Smooth muscle cell of the brain vasculature (primary cell): ENCODE measurements around the gene TTPAL.

Source experiments
- DNase-seq: peaks from one replicate; pipeline ENCODE4 v3.0.0-alpha.2; 2012; ENCODE audit warnings: low read depth, low spot score

The TTPAL gene

DNA sequence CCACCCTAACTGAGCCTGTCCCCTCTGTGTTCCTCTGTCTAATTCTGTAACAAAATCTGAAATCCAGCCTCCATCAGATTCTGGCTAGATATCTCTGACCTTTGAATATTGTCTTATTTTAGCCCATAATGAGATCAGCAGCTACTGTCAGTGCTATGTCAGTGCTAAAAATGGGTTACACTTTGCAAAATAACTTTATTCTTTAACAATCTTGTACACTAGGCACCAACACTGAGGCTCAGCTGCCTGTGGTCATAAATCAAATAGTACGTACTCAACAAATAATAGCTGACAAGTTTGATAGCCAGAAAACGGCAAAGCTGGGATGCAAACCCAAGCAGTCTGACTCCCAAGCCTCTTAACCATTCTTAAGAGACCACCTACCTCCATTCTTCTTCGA is 22.1 kb downstream of the TTPAL start:
- no peak for DNase-seq

GRCh38 chr20:44500221-44500620 is 24.5 kb downstream of the TTPAL start:
- DNase-seq: no peak

GRCh38 chr20:44501448-44501847 is 25.8 kb downstream of the TTPAL start:
- DNase-seq: no peak

- DNase-seq: no peak
Measured at GRCh38 chr20:44502968-44503367, 27.3 kb downstream of the TTPAL start.

DNA sequence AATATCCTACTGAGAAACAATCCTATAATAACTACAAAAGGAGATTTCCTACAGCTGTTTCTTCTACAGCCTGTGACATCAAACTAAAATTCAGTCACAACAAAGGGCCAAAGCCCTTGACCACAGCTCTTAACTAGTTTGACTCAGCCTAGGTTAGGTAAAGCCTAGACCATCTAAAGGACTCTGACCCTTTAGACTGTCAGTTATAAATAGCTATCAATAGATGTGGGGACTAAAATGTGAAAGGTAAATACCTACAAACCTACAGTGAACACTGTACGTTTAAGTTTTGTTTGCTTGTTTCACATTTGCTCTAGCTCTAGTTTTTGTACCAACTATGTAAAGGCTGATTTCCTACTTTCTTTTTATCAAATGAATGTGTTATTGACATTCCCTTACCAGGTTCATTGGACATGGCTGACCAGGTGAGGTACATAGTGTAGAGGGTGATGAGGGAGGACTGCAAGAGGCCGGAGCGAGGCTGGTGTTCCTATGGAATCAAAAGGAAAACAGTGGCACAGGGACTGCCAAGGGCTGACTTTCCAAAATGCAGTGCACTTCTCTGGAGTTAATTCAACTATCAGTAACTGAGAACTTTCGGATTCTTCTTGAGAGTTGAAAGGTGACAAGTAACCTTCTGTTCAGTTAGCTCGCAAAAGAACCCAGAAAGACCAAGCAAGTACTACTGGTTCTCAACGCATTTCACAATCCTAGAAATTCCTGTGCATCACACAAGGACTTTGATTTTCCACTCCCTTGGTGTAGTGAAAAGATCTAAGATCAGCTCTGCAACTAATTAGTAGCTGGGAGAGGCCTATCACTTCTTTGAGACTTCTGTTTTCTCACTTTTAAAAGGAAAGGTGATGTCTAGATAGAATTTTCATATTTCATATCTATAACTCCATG is 29.0 kb downstream of the TTPAL start:
- DNase-seq: no peak

DNA sequence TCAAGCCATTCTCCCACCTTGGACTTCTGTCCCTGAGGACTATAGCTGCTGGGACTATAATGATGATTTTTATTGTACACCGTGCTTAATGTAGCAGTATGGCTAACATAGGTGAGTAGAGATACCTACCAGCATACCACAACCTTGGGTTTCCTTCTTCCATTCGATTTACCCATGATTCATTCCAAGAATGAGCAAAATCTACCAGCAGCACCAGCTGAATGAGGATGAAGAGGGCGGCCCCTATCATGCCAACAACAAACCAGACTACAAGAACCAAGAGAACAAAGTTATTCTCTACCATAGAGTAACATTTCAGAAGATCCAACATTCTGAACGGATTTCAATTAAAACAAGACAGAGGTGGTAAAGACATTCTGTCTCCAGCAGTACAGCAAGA is 34.1 kb downstream of the TTPAL start:
- no peak for DNase-seq

- DNase-seq: no peak
Measured at GRCh38 chr20:44513871-44514270, 38.2 kb downstream of the TTPAL start.

DNA sequence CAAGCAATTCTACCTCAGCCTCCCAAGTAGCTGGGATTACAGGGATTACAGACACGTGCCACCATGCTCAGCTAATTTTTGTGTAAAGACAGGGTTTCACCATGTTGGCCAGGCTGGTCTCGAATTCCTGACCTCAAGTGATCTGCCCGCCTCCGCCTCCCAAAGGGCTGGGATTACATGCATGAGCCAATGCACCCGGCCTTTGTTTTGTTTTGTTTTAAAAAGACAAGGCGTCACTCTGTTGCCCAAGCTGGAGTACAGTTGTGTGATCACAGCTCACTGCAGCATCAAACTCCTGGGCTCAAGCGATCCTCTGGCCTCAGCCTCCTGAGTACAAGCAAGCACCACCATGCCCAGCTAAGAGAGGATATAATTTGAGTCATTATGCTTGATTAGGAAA is 40.8 kb downstream of the TTPAL start:
- no peak for DNase-seq

- no peak for DNase-seq
Measured at GRCh38 chr20:44517454-44517853, 41.8 kb downstream of the TTPAL start.

DNA sequence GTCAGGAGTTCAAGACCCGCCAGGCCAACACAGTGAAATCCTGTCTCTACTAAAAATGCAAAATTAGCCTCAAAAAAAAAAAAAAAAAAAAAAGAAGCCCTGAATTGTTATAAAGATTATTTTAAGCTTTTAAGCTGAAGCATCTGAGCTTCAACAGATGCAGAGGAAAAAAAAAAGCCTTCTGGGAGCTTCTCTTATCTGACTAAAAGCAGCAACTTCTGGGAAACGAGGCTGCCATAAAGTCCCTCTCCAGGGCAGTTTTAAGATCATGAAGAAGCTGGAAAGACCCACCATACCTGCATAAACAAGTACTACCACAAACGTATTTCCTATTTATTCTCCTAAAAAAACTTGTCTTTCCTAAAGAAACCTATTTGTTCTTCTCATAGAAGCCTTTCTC is 42.6 kb downstream of the TTPAL start:
- no peak for DNase-seq

DNA sequence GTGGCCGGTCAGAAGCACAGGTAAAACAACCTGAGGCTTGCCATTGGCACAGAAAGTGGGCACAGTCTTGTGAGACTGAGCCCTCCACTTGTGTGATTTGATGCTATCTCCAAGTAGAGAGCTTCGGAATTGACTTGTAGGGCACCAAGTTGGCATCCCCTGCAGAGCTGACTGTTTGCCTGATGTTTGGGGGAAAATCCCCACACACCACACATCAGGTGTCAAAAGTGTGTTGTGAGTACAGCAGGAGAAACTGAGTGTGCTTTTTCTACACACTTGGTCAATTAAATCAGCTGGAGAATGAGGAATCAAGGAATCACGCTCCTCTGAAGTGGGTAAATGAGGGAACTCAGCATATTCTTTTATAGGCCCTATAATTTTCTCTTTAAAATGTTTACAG is 45.2 kb downstream of the TTPAL start:
- no peak for DNase-seq

- peak; percentile 88 for DNase-seq
Measured at GRCh38 chr20:44521484-44522481, 46.1 kb downstream of the TTPAL start, which contains the start of gene SERINC3. SERINC3 (minus strand) TSS chr20:44522070; CDS start chr20:44521951, 119 bp downstream.

DNA sequence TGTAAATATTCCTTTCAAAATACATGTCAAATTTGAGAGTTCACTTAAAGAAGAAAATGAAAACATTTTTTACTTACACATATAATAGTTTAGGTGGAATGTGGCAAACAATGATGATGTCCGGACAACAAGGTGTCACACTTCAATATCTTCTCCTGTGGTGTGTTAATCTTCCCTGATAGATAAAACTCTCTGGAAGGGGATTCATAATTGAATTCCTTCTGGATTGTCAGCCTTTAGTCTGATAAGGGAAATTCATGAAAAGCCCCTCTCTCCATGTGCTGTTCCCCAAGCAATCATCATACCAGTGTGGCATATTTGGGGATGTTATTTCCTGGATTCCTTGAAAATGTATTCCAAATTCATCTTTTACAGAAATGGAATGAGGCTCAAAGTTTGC is 47.2 kb downstream of the TTPAL start:
- no peak for DNase-seq

DNA sequence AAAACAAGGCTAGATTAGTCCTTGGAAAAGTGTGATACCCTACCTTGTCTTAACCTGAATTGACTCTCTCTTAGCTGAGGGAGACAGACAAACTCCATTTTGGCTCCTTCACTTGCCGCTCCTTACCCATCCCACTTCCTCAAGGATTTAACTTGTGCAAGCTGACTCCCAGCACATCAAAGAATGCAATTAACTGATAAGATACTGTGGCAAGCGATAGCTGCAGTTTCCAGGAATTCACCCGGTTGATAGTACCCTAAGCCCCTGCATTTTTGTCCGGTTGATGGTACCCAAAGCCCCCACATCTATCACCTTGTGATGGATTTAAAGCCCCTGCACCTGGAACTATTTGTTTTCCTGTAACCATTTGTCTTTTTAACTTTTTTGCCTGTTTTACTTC is 48.1 kb downstream of the TTPAL start:
- DNase-seq: no peak

- DNase-seq: no peak
Measured at GRCh38 chr20:44526129-44526528, 50.5 kb downstream of the TTPAL start.

DNA sequence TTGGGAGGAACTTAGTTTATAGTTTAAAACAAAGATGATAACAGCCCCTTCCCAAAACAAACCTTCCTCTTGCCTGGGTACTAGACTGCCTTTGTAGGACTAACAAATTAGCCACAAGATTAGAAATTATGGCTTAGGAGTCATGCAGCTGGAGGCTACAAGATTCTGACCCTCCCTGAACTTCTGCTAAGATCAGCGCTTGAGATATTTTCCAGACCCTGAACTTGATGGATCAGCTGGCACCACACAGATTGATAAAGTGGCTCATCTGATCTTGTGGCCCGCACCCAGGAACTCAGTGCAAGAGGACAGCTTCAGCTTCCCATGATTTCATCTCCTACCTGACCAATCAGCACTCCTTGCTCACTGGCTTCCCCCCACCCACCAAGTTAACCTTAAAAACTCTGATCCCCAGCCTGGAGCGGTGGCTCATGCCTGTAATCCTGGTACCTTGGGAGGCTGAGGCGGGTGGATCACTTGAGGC is 52.1 kb downstream of the TTPAL start:
- DNase-seq: no peak

DNA sequence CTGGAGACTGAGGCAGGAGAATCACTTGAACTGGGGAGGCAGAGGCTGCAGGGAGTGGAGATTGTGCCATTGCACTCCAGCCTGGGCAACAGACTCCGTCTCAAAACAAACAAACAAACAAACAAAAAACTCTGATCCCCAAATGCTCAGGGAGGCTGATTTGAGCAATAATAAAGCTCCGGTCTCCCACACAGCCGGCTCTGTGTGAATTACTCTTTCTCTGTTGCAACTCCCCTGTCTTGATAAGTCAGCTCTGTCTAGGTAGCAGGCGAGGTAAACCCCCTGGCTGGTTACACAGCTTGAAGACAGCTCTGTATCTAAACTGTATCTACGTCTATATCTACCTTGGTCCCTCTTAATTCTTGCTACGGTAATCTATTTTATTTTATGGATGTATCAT is 52.6 kb downstream of the TTPAL start:
- no peak for DNase-seq

DNA sequence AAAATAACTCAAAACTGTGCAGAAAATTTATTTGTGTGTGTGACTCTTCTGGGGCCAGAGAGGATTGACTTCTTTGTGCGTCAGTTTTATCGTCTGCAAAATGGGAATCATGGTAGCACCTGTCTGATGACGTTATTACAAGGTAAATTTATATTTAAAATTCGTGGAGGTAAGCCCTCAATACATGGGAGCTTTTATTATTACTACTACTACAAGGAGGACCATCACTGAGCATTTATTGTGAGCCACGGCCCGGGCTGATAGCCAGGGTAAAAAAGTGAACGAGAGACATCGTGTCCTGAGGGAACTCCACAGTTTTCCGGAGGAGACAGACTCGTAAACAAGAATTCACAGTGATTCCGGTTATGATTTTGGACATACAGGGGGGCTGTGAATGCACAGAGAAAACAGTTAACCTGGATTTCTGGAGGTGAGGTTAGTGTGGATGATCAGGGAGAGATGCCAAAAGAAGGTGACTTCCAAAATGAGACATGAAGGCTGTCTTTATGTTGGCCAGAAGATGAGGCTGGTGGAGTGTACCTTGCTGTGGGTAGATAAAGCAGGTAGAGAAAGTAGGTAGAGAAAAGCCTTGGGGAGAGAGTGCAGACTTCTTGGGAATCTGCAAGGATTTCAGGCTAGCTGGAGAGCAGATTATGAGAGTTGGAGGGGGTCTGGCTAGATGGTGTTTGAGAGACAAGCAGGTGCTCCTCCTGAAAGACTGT is 56.7 kb downstream of the TTPAL start:
- no peak for DNase-seq

- DNase-seq: no peak
Measured at GRCh38 chr20:44532981-44533331, 57.3 kb downstream of the TTPAL start.

DNA sequence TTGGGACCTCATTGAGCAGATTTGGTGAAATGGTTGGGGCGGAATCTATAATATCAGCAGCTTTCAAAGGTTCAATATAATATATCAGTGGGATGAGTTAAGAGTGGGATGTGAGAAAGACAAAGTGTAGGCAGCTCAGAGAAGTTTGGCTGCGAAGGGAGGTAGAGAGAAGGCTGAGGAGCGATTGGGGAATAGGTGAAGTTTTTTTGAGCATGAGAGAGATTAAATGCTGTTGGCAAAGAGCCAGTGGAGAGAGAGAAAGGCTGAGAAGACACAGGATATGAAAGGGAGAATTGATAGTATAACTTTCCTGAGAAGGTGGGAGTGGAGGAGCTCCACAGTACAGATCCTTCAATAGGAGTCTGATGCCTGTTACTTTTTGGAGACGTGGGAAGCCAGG is 58.3 kb downstream of the TTPAL start:
- no peak for DNase-seq

GRCh38 chr20:44536175-44536574 is 60.5 kb downstream of the TTPAL start:
- no peak for DNase-seq

DNA sequence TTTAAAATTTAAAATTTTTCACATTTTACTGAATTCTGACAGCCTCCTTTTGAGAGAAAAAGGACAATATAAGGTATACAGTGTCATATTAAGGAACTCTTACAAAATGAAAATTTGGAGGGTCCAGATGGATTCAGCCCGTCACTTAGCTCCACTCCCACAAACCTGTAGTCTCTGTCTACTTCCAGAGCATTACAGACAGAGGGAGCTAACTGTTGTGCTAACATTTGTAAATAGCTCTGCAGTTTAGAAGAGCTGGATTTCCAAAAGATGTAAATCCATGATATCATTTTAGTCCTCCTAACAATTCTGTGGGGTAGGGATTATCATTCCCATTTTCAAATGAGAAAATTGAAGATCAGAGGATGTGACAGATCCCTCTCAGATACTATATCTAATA is 62.3 kb downstream of the TTPAL start:
- no peak for DNase-seq
